Type B pancreatic cell (in vitro differentiated cells): Measurements from ENCODE around the gene MAGEB17. TPM values are rescaled to one million over a fixed set of nuclear protein-coding genes. Genes with fewer than 3 reads are reported as not detected.
"Not testable (repeated sequence)": the region's sequence is repeated elsewhere in the genome, so short reads cannot be mapped to it uniquely, and the experiment has no call there.

Source experiments
- DNase-seq: peaks from one replicate; pipeline ENCODE4 v3.0.0; 2021; ENCODE audit warnings: mixed read lengths; ENCODE audit not compliant: unreplicated experiment; ENCODE audit errors: extremely low spot score
- H3K27ac Mint-ChIP-seq: 2 replicates; pipeline ENCODE4 v1.8.0; 2021; ENCODE audit warnings: mild to moderate bottlenecking, mixed read lengths
- H3K27me3 Mint-ChIP-seq: 2 replicates; pipeline ENCODE4 v1.8.0; 2021; ENCODE audit warnings: mixed read lengths
- H3K36me3 Mint-ChIP-seq: 2 replicates; pipeline ENCODE4 v1.8.0; 2021; ENCODE audit warnings: mixed read lengths
- H3K4me1 Mint-ChIP-seq: one replicate; pipeline ENCODE4 v1.8.0; 2021; ENCODE audit warnings: mixed read lengths; ENCODE audit not compliant: unreplicated experiment
- H3K4me3 Mint-ChIP-seq: 2 replicates; pipeline ENCODE4 v1.8.0; 2021; ENCODE audit warnings: mild to moderate bottlenecking, mixed read lengths
- H3K9me3 Mint-ChIP-seq: 2 replicates; pipeline ENCODE4 v1.8.0; 2021; ENCODE audit warnings: mixed read lengths
- total RNA-seq: library from RNA; stranded (reverse); gene quantifications from 2 replicates; pipeline ENCODE4 v1.2.1, GENCODE V29; 2021; ENCODE audit warnings: low replicate concordance
- TF ChIP-seq, protein P1 (sequence below): fragments of 200-600 bp; sonication (generic); conservative IDR thresholded peaks from 2 replicates; pipeline ENCODE4 v1.5.0; 2021; ENCODE audit warnings: antibody characterized with exemption, mild to moderate bottlenecking

Gene MAGEB17
- total RNA-seq, 1 donor from 2014 or later = not detected

DNA sequence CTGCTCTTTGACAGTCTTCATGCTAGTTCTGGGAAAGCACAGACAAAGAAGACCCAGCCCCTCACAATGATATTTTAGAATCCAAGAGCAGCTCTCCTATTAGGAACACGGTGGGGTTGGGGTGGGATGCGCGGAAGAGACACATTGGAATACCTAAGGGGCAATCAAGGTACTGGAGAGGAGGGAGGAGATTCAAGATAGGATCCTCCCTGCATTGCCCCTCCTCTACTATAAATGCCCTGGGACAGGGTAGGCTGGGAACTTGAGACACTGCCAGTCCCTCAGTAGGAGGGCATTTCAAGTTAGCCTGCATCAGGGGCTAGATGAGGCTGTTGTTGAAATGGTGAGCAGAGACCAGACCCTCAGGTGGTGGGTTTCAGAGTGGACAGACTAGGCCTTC is 5.1 kb downstream of the MAGEB17 start:
- TF ChIP-seq, protein P1, sequence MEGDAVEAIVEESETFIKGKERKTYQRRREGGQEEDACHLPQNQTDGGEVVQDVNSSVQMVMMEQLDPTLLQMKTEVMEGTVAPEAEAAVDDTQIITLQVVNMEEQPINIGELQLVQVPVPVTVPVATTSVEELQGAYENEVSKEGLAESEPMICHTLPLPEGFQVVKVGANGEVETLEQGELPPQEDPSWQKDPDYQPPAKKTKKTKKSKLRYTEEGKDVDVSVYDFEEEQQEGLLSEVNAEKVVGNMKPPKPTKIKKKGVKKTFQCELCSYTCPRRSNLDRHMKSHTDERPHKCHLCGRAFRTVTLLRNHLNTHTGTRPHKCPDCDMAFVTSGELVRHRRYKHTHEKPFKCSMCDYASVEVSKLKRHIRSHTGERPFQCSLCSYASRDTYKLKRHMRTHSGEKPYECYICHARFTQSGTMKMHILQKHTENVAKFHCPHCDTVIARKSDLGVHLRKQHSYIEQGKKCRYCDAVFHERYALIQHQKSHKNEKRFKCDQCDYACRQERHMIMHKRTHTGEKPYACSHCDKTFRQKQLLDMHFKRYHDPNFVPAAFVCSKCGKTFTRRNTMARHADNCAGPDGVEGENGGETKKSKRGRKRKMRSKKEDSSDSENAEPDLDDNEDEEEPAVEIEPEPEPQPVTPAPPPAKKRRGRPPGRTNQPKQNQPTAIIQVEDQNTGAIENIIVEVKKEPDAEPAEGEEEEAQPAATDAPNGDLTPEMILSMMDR = no peak
- Mint-ChIP-seq H3K4me1 (no peaks in the 10 kb centered on the region), H3K4me3 (no peak overlapping the region), H3K27me3 (peaks cover 8% of the 10 kb centered on the region), H3K36me3 (no peaks in the 10 kb centered on the region), H3K9me3 (peaks cover 3% of the 10 kb centered on the region), H3K27ac (no peak overlapping the region)
- DNase-seq = no peak

GRCh38 chrX:16175329-16176061 is 8.2 kb downstream of the MAGEB17 start:
- no peaks in the 10 kb centered on the region for H3K36me3 Mint-ChIP-seq
- DNase-seq = no peak
- H3K4me3 Mint-ChIP-seq = no peak overlapping the region
- H3K9me3 Mint-ChIP-seq = peaks cover 3% of the 10 kb centered on the region
- peaks cover 12% of the 10 kb centered on the region for H3K27me3 Mint-ChIP-seq
- no peaks in the 10 kb centered on the region for H3K4me1 Mint-ChIP-seq
- H3K27ac Mint-ChIP-seq = no peak overlapping the region
- TF ChIP-seq, protein P1 = no peak

- no peak for DNase-seq
- H3K4me3 Mint-ChIP-seq = no peak overlapping the region
- peaks cover 23% of the 10 kb centered on the region for H3K27me3 Mint-ChIP-seq
- peaks cover 3% of the 10 kb centered on the region for H3K9me3 Mint-ChIP-seq
- TF ChIP-seq, protein P1 = no peak
- H3K36me3 Mint-ChIP-seq = no peaks in the 10 kb centered on the region
- H3K4me1 Mint-ChIP-seq = no peaks in the 10 kb centered on the region
- no peak overlapping the region for H3K27ac Mint-ChIP-seq
These were observed 10.0 kb downstream of the MAGEB17 start for GRCh38 chrX:16177260-16177659.

DNA sequence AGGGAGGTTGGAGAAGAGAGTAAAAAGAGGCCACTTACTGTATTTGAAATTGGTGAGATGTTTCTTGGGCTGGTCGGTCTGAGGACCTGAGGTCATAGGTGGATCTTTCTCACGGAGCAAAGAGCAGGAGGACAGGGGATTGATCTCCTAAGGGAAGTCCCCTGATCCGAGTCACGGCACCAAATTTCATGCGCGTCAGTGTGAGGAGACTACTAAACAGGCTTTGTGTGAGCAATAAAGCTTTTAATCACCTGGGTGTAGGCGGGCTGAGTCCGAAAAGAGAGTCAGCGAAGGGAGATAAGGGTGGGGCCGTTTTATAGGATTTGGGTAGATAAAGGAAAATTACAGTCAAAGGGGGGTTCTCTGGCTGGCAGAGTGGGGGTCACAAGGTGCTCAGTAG is 16.6 kb downstream of the MAGEB17 start:
- peak overlapping the region; percentile 60 for H3K4me3 Mint-ChIP-seq
- not testable (repeated sequence) for H3K27ac Mint-ChIP-seq, DNase-seq, H3K36me3 Mint-ChIP-seq, H3K9me3 Mint-ChIP-seq, H3K4me1 Mint-ChIP-seq
- H3K27me3 Mint-ChIP-seq = peaks cover 40% of the 10 kb centered on the region

GRCh38 chrX:16185725-16186136 is 18.4 kb downstream of the MAGEB17 start:
- Mint-ChIP-seq H3K36me3 (no peaks in the 10 kb centered on the region), H3K4me3 (no peak overlapping the region), H3K9me3 (no peaks in the 10 kb centered on the region), H3K4me1 (peaks cover 9% of the 10 kb centered on the region), H3K27ac (no peak overlapping the region), H3K27me3 (peaks cover 34% of the 10 kb centered on the region)
- DNase-seq = no peak
- TF ChIP-seq, protein P1 = no peak

GRCh38 chrX:16186380-16187007 is 19.2 kb downstream of the MAGEB17 start:
- H3K9me3 Mint-ChIP-seq = no peaks in the 10 kb centered on the region
- H3K4me3 Mint-ChIP-seq = no peak overlapping the region
- DNase-seq = no peak
- H3K27me3 Mint-ChIP-seq = peaks cover 27% of the 10 kb centered on the region
- peaks cover 9% of the 10 kb centered on the region for H3K4me1 Mint-ChIP-seq
- no peak overlapping the region for H3K27ac Mint-ChIP-seq
- TF ChIP-seq, protein P1 = no peak
- no peaks in the 10 kb centered on the region for H3K36me3 Mint-ChIP-seq
